Activated T-helper 1 cell treated with anti-CD3 and anti-CD28 coated beads, Interleukin-2, amount 50 U/mL, for 16 hours (primary cell): ENCODE measurements around the gene RHEX.
A peak's percentile ranks its signal among the peaks of the same experiment; 100 is the strongest.
"Not testable (repeated sequence)": the region's sequence is repeated elsewhere in the genome, so short reads cannot be mapped to it uniquely, and the experiment has no call there.

Experiments
- DNase-seq, 2 donors: peaks; one replicate each; pipeline ENCODE4 v3.0.0-alpha.2; 2020; ENCODE audit warnings: low read depth in 1 of 2, low spot score in 1 of 2

The RHEX gene

GRCh38 chr1:206029484-206029883, 23.5 kb upstream of the RHEX start:
- no peak for DNase-seq

GRCh38 chr1:206030191-206030590, 22.8 kb upstream of the RHEX start:
- no peak for DNase-seq

- peak; percentile 29 to 33 for DNase-seq
Measured at GRCh38 chr1:206030714-206031113, 22.3 kb upstream of the RHEX start.

GRCh38 chr1:206032380-206033140, 20.4 kb upstream of the RHEX start:
- DNase-seq = no peak

- DNase-seq = no peak
Measured at GRCh38 chr1:206035027-206035426, 17.9 kb upstream of the RHEX start.

- DNase-seq = no peak
Measured at GRCh38 chr1:206036663-206037455, 16.1 kb upstream of the RHEX start.

- DNase-seq = no peak
Measured at GRCh38 chr1:206037581-206037980, 15.4 kb upstream of the RHEX start.

GRCh38 chr1:206039046-206039973, 13.7 kb upstream of the RHEX start:
- no peak for DNase-seq

GRCh38 chr1:206040328-206040727, 12.6 kb upstream of the RHEX start:
- DNase-seq = no peak

- DNase-seq = no peak
Measured at GRCh38 chr1:206041640-206042039, 11.3 kb upstream of the RHEX start.

GRCh38 chr1:206047271-206047670, 5.7 kb upstream of the RHEX start:
- no peak for DNase-seq

- no peak for DNase-seq
Measured at GRCh38 chr1:206048582-206048981, 4.4 kb upstream of the RHEX start.

- DNase-seq = no peak
Measured at GRCh38 chr1:206049293-206049692, 3.7 kb upstream of the RHEX start.

GRCh38 chr1:206049919-206050600, 2.9 kb upstream of the RHEX start:
- no peak for DNase-seq

- DNase-seq = peak in 1 of 2 donors; percentile 3
Measured at GRCh38 chr1:206050655-206051235, 2.2 kb upstream of the RHEX start.

GRCh38 chr1:206052231-206052865, 625 bp upstream of the RHEX start:
- DNase-seq = not testable (repeated sequence)

GRCh38 chr1:206053616-206054015, 643 bp downstream of the RHEX start:
- not testable (repeated sequence) for DNase-seq

- not testable (repeated sequence) for DNase-seq
Measured at GRCh38 chr1:206055069-206055625, 2.2 kb downstream of the RHEX start.

GRCh38 chr1:206055639-206056323, 2.8 kb downstream of the RHEX start:
- DNase-seq = not testable (repeated sequence)
